ENCODE data around the gene SKAP1.
"Not testable (repeated sequence)": the region's sequence is repeated elsewhere in the genome, so short reads cannot be mapped to it uniquely, and the experiment has no call there.

SKAP1 gene

DNA sequence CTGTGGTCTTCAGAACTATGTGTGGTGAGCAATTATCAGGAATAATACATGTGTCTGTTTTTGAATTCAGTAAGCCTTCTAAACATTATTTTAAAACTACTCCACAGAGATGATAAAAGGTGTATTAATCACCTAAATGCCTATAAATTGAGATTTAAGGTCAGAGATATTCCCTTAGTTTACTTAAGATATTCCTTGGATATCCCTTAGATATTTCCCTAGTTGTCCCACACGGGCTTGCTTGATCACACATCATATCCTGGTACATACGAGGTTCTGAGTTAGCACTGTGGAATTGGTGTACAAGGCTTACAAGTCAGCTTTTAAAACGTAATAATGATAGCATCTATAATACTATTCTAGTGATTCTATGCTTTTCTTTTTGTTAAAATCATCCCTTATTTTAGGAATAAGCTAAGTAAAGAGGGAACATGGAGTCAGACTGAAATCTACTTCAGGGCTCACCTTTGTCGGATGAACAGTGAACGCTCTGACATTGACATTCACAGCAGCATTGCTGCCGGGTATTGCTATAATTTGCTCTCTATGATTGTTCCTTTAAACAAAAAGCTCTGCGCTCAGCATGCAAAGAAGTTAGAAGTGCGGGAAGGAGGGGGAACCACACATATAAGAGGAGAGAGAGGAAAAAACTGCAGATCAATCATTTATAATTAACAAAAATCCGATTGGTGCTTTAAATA is 136.5 kb downstream of the SKAP1 start:
- no peak for DNase-seq (ENCODE audit: low read depth in 1 of 2, low spot score in 1 of 2)

DNA sequence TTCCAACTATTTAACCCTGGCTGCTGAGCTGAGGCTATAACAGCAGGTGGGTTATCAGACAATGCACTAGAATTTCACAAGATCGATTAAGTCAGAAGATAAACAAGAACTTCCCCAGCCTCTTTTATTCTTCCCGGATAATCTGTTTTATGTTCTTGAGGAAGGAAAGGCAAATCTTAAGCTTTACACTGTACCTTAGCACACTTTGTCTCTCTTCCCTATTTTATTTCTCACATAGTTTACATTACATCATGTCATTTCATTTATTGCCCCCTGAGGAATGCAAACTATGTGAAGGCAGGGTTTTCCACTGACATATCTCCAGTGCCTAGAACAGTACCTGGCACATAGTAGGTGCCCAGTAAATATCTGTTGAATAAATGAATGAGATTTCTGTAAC is 139.6 kb downstream of the SKAP1 start:
- no peak for DNase-seq (ENCODE audit: low read depth in 1 of 2, low spot score in 1 of 2)

DNA sequence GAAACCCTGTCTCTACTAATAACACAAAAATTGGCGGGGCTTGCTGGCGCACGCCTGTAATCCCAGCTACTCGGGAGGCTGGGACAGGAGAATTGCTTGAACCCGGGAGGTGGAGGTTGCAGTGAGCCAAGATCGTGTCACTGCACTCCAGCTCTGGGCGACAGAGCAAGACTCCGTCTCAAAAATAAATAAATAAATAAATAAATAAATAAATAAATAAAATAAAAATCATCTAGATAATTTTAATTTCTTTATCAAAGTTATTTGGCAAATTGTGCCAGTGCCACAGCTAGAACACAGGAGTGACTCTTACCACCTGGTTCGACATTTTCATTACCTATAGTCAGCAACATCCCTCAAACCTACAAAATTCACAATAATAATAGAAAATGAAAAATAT is 143.1 kb downstream of the SKAP1 start:
- not testable (repeated sequence) for DNase-seq (ENCODE audit: low read depth in 1 of 2, low spot score in 1 of 2)

DNA sequence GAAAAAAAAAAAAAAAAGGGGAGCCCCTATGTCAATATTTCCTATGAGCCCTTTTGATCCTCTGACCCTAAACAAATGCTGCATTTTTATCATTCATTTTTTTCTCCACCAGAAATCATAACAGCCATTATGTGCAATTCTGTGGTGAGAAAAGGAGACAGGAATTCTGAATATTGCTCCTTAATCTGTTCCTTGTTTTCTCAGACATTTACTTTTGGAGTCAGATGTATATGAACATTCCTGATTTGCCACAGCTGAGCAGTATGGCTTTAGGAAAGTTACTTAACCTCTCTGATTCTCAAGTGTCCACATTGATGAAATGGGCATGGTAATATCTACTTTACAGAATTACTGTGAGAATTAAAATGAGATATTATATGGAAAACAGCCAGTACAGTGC is 144.4 kb downstream of the SKAP1 start:
- no peak for DNase-seq (ENCODE audit: low read depth in 1 of 2, low spot score in 1 of 2)

DNA sequence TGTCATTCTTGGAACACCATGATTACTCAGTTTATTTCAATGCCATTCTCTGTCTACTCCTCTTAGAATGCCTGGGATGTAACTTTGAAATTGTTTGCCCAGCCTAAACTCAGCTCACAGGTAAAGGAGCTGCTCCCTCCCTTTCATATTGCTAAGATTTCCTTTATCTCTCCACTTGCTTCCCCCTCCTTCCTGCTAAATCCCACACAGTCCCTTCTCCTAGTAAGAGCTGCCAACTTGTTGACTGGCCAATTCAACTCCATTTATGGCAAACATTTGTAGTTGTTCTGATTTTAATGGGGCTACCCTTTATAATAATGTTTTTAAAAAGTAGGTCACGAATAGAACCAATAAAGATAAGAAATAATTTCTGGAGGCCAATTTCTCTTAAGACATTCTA is 146.1 kb downstream of the SKAP1 start:
- DNase-seq (ENCODE audit: low read depth in 1 of 2, low spot score in 1 of 2): no peak

DNA sequence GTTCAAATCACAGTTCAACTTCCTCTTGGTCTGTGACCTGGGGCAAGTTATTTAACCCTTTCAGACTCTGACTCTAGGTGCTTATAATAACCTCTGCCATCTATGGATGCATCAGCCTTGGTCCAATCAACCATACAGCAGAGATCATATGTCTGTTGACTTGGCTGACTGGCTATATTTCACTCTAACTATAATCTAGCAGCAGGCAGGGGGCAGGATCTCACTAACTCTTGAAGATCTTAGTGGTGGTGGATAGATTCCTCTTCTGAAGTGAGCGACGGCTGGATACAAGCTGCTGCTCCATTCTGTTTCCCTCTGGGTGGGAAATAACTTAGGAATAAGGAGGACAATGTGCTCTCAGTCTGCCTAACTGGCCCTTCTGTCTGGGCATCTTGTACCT is 146.6 kb downstream of the SKAP1 start:
- DNase-seq (ENCODE audit: low read depth in 1 of 2, low spot score in 1 of 2): no peak

DNA sequence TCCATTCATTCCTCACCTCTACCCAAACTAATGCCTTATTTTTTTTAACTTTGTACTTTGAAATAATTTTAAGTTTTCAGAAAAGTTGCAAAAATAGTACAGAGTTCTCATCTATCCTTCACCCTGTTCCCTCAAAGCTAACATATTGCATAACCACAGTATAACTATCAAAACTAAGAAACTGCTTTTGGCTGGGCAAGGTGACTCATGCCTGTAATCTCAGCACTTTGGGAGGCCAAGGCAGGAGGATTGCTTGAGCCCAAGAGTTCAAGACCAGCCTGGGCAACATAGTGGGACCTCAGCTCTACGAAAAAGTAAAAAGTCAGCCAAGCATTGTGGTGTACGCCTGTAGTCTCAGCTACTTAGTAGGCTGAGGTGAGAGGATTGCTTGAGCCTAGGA is 147.7 kb downstream of the SKAP1 start:
- DNase-seq (ENCODE audit: low read depth in 1 of 2, low spot score in 1 of 2): no peak

DNA sequence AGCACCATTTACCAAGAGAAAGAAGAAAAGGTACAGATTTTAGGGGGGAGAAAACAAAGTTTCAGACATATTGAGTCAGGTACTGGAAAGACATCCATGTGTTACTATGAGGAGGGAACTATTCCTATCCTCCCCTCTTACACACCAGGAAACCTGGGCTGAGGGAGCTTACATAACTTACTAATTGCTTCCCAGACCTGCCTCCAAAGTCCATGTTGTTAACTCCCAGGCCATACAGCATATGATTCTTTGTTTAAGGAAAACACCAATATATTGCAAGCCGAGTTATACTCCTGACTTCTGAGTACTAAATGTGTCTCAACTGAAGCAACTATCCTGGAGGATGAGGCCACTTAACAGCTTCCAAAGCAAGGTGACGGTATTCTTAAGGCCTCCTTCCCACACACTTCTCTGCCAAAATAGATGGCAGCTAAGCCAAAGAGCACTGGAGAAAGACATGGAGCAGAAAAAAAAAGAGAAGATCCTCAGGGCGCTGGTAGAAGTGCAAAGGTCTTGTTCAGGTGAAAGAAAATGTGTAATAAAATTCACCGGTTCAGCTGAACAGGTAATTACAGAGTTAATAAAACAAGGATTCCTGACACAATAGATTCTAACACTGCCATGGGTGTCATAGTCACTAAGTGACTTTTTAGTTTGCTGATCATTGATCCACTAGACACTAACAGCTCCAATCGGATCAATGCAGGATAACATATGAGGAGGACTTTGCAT is 151.1 kb downstream of the SKAP1 start:
- DNase-seq (ENCODE audit: low read depth in 1 of 2, low spot score in 1 of 2): no peak

DNA sequence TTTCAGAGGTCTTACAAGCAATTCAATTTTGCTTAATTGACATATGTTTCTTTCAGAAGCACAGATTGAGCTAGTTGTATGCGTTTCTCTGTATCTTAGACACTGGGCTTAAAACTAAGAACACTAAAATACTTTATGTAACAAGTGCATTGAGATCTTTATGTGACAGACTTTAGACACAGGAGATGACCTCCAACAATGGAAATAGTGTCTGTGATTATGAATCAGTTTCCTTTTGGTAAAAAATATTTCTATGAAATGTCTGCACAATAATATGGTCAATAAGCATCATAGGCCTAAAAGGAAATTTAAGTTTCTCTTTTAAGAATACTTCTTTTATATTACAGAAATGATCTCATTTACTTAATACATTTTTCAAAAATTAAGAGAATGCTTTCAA is 153.2 kb downstream of the SKAP1 start:
- no peak for DNase-seq (ENCODE audit: low read depth in 1 of 2, low spot score in 1 of 2)

DNA sequence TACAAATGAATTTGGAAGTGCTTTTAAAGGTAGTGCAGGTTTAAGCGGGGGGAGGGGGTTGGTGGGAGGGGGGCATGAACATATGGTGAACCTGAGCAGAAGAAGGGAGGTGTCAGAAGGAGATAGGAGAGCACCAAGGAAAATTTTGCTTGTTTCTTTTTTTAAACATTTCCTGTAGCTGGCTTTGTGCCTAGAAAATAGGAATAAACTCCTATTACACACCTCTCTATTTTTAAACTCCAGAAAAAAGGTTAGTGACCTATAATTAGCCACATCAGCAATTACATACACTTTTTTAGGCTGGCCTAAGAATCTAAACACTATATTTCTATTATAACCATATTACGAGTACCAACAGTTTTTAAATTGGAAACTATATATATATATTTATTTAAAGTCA is 159.1 kb downstream of the SKAP1 start:
- DNase-seq (ENCODE audit: low read depth in 1 of 2, low spot score in 1 of 2): no peak

DNA sequence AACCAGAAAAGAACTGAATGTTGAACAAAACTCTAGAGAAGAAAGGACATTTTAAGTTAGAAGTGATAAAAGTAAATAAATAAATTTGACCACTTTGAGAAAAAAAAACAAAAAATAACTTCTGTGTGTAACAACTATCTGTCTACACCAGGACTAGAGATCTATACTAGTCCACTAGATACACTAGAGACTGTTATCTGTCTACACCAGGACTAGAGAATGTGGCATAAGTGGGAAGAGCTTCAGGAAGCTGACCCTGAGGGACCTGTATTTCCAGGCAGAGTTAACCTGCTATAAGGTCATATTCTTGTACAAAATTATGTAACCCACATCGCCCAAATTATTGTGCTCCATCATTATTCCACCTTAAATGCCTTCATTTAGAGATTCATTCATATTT is 160.8 kb downstream of the SKAP1 start:
- no peak for DNase-seq (ENCODE audit: low read depth in 1 of 2, low spot score in 1 of 2)

DNA sequence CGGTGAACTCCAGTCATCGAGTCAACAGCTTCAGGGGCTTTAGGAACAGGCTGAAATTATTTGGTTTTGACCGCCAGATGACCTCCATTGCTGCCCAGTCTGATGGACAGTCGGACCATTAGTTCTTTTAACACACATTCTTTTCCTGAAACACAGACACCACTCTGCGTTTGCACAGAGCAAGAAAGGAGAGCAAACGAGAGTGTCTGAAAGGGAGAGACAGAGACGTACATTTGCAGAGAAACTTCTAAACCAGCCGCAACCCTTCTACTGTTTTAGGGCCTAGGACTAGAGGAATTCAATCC is 166.3 kb downstream of the SKAP1 start:
- no peak for DNase-seq (ENCODE audit: low read depth in 1 of 2, low spot score in 1 of 2)

DNA sequence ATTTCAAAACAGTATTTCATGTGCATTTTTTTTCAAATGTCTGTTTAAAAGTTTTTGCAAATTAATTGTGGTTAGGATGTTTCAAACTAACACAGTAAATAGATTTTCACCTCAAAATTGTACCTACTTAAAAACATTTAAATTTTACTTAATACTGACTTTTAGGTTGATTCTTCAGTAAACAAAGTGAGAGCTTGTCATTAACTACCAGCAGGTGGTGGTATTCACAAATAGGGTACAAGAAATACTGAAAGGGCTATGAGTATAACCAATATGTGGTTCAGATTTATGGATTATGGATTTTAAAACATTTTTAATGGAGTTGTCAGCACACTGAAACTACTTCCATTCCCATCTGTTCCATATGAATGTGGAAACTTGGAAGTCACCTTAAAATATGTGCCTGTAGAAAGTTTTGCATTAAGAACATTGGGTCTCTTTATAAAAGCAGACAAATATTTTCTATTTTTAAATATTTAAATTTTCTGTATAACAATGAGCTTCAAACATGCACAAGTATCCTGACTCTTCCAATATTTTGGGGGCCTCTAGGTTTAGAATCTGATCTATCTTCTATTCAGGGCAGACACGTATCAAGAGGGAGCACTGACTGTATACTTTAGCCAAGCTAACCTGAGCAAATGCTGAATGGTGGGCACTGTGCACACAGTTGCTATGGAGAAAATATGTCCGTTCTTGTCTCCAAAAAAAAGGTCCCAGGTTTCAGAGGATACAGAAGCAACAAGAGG is 166.9 kb downstream of the SKAP1 start:
- DNase-seq (ENCODE audit: low read depth in 1 of 2, low spot score in 1 of 2): no peak

DNA sequence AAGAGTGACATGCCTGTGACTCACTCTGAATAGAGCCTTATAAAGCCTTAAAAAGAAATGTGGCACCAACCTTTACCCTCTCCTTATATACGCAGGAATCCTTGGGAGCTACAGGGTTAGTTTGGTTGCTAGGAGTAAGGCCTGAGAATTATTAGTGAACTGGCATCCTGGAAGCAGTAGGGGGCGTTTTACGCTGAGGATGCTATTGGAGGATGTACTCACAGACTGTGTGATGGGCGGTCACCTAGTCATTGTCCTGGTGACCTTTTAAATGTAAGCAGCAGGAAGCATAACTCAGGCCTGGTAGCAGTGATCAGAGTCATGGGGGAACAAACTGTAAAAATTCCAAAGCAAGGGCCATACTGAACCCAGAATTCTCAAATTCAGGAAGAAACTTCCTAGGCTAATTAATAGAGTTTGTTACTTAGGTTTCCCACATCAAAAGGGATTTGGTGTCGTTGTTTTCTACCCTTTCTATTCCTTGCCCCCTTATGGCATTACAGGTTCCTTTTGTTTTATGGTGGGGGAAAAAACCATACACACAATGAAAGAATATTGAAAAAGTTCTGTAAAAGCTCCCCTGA is 168.6 kb downstream of the SKAP1 start:
- no peak for DNase-seq (ENCODE audit: low read depth in 1 of 2, low spot score in 1 of 2)

DNA sequence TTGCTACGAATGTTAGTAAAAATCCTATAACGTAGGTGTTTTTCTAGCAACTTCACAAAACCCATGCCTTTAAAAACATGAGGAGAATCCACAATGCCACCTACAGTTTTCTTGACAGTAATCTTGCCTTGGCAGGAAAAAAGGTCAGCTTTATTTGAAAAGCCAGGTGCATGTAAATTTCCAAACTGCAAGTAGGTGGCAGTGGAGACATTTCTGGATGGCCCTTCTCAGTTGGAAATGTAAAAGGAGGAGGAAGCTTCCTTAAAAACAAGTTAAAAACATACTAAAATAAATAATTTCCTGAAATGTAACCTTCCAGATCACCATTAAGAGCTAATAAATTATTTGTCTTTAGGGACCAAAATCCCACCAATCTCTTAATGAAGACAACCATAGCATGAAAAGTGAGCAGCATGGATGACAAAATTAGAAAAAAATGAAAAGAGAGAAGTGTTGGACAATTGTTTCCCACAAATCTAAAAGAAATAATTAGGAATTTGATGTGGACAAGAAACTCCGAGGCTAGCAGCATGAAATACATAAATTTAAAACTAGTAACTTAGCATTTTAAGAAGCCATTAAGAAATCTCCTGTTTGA is 170.2 kb downstream of the SKAP1 start:
- DNase-seq (ENCODE audit: low read depth in 1 of 2, low spot score in 1 of 2): no peak

DNA sequence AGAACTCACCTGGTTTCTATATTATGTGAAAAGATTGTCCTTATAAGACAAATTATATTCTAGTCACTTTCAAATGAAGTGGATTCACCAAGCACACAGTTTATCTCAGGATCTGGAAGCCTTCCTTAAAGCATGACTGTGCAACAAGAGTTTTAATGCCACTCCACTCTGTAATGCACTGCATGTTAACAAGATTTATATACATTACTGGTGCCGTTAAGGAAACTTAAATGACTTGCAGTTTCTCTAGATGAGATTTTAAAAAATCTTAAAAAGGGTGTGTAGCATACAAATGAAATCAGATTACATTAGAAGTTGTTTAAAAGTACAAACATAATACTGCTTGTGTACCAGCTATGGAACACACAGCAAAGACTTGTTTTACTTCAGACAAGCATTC is 171.7 kb downstream of the SKAP1 start:
- DNase-seq (ENCODE audit: low read depth in 1 of 2, low spot score in 1 of 2): no peak

DNA sequence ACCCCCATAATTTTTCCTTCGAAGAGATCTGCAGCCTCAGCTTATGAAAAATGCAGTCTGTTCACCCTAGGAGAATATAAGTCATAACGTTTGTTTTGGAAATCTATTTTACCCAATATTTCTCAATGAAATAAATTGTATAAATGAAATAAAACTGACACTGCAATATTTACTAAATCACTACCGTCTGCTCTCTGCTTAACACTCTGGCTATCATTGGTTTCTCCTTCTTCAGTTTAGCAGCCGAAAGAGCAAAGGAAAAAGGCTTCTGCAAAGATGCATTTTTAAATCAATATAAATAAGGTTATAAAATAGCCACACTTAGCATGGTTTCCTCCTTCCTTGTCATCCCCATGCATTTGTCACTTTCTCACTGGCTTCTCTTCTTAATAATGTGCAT is 174.3 kb downstream of the SKAP1 start:
- no peak for DNase-seq (ENCODE audit: low read depth in 1 of 2, low spot score in 1 of 2)

DNA sequence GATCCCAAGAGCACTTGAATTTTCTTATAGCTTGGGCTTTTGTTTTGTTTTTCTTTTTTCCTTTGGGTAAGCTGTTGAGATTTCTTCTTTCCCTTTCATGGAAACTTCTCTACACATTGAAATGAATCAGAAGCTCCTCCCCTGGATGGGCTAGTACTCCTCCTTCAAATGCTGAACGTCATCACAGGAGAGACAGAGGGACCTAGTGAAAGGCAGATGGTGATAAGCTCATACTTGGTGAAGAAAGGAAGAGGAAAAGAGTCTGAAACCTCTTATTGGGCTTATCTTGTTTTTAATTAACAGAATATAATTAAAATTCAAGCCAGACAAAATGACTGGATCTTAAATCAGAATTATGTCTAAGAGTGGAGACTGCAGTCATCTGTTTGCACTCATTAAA is 175.1 kb downstream of the SKAP1 start:
- DNase-seq (ENCODE audit: low read depth in 1 of 2, low spot score in 1 of 2): no peak

DNA sequence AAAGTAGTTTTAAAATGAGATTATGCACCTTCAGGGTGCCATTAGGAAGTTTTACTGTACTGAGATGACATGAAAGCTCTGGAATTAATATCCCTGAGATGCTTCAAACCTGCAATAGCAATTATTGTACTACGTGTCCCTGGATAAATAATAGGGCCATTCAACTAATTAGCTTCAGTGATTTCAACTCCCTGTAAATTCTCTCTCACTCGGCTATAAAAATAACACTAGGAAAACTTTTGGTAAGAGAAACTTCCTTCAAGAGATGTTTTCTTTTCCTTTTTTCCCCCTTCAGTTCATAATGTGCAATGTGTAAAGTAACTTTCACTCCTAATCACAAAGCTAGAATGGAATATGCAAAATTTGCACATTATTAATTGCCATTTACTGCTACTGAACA is 176.0 kb downstream of the SKAP1 start:
- no peak for DNase-seq (ENCODE audit: low read depth in 1 of 2, low spot score in 1 of 2)

DNA sequence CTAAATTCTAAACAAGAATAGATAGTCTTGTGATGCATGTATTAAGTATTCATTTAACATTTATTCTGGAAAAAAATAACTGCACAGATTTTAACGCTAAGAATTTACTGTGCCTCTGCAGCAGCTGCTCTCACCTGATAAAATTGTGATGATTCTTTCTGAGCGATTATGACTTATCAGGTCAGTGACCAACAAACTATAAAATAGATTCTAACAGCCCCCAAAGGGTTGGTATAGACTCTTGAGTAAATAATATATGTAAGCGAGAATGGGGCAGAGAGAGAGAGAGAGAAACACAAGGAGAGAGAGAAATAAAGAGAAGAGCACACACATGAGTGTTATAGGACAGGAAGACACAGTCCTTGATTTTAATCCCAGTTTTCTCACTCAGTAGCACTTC is 178.1 kb downstream of the SKAP1 start:
- no peak for DNase-seq (ENCODE audit: low read depth in 1 of 2, low spot score in 1 of 2)

DNA sequence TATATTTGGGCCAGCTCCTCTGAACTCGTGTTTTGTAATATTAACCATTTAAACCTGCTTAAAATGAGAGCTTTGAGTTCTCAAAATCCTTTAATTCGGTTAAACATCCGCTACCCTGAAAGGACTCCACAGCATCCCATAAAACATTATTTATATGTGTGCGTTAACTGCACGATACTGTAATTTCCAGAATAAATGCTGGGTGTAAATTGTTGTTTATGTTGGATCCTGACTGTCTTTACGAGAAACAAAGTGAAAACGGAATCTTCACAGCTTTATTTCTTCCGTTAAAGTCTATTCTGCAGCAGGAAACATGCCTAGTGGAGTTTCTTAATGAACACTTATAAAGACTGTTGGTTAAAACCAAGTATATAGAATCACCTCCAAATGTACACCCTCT is 179.1 kb downstream of the SKAP1 start:
- no peak for DNase-seq (ENCODE audit: low read depth in 1 of 2, low spot score in 1 of 2)

DNA sequence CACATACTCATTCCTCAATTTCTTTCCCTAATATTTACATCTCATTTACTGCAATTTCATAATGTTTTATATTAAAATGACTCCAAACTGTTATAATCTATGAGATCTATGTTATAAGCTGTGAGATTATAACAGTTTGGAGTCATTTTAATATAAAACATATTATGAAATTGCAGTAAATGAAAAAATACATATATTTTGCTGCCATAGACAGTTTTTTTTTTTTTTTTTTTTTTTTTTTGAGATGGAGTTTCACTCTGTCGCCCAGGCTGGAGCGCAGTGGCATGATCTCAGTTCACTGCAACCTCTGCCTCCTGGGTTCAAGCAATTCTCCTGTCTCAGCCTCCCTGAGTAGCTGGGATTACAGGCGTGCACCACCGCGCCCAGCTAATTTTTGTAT is 180.0 kb downstream of the SKAP1 start:
- DNase-seq (ENCODE audit: low read depth in 1 of 2, low spot score in 1 of 2): not testable (repeated sequence)
